ENCODE measurements around the gene TEAD4. TPM values are rescaled to one million over a fixed set of nuclear protein-coding genes. Genes with fewer than 3 reads are reported as not detected.

TEAD4 gene
- total RNA-seq, 1 experiment from 2014 or later, result 127 TPM

DNA sequence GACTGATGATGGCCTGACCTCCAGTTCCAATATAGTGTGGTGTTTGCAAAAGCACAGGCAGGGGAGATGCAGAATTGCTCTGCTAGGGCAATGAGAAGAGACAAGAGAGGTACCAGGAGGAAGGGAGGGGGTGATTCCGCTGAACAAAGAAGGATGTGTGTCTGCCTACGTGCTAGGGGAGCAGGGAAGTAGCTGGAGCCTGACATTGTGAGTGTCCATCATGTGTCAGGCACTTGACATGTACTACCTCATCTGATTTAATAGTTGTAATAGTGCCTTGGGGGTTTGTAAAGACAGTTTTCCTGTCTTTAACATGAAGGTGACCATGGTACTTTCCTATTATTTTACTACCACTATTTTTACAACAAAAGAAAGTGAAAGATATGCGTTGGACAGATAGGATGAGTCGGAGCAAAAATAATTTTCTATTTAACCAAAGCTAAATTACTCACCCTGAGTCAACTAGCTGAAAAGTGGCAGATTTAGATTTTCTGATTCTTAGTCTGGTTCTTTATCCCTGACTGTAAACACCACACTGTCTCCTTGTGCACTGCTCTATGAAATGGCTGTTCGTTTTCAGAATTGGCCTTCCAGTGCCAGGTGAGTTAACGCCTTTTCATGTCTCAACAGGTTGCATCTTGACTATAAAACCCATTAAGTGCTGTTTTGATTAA, 33.7 kb upstream of the TEAD4 start:
- H3K18ac ChIP-seq (ENCODE audit: insufficient read length, low read depth, low read length), result no peak overlapping the region
- no peak overlapping the region for H3K4me2 ChIP-seq (ENCODE audit: insufficient read depth, insufficient read length, low read length)
- Mint-ChIP-seq H3K4me3 (no peak overlapping the region), H3K9me3 (no peaks in the 10 kb centered on the region; a peak in 1 of 5 replicates), H3K27ac (peak overlapping the region in 1 of 3 experiments; percentile 4; a peak in 1 of 7 replicates), H3K36me3 (ENCODE audit: insufficient read depth in 1 of 3, low read depth in 3 of 3) (peaks cover 6 to 36% (median 35%) of the 10 kb centered on the region in 3 experiments; a peak in 6 of 7 replicates), H3K27me3 (ENCODE audit: low read depth) (no peaks in the 10 kb centered on the region), H3K4me1 (peaks cover 15 to 19% of the 10 kb centered on the region in 2 experiments)
- H3K23me2 ChIP-seq (ENCODE audit: insufficient read length, low read depth, low read length, poor library complexity, severe bottlenecking), result no peaks in the 10 kb centered on the region
- H2BK15ac ChIP-seq (ENCODE audit: low read depth, low read length), result no peak overlapping the region
- H3T11ph ChIP-seq (ENCODE audit: low read length), result no peak overlapping the region
- no peak overlapping the region for H4K8ac ChIP-seq (replicated peaks; ENCODE audit: insufficient read length, low read depth, low read length)
- no peak overlapping the region for H3K9ac ChIP-seq (ENCODE audit: extremely low read depth, insufficient read length, low read length)
- no CpG with 5 or more reads among the region's 6 CpGs for WGBS (ENCODE audit: extremely low coverage, insufficient read length, low lambda C conversion rate)
- H2BK12ac ChIP-seq (ENCODE audit: insufficient read length, low read depth, low read length), result no peak overlapping the region
- H2BK20ac ChIP-seq (ENCODE audit: low read depth, low read length, poor library complexity, severe bottlenecking), result no peak overlapping the region
- H3K9me3 ChIP-seq (ENCODE audit: control insufficient read depth, low read depth, low read length), result no peaks in the 10 kb centered on the region
- DNase-seq, result no peak
- H3K4ac ChIP-seq (ENCODE audit: low read depth, low read length), result no peak overlapping the region
- H3K56ac ChIP-seq (ENCODE audit: insufficient read length, low read depth, low read length), result no peak overlapping the region
- H4K5ac ChIP-seq (ENCODE audit: insufficient read length, low read depth, low read length), result no peak overlapping the region
- H2AK5ac ChIP-seq (ENCODE audit: insufficient read length, low read length), result no peak overlapping the region
- H2AFZ ChIP-seq (ENCODE audit: low read length), result no peak overlapping the region
- no peaks in the 10 kb centered on the region for H3K79me2 ChIP-seq (ENCODE audit: insufficient read depth, low read length)
- no peaks in the 10 kb centered on the region for H4K20me1 ChIP-seq (ENCODE audit: control insufficient read depth, insufficient read depth, insufficient read length)
- TF ChIP-seq, protein P1, sequence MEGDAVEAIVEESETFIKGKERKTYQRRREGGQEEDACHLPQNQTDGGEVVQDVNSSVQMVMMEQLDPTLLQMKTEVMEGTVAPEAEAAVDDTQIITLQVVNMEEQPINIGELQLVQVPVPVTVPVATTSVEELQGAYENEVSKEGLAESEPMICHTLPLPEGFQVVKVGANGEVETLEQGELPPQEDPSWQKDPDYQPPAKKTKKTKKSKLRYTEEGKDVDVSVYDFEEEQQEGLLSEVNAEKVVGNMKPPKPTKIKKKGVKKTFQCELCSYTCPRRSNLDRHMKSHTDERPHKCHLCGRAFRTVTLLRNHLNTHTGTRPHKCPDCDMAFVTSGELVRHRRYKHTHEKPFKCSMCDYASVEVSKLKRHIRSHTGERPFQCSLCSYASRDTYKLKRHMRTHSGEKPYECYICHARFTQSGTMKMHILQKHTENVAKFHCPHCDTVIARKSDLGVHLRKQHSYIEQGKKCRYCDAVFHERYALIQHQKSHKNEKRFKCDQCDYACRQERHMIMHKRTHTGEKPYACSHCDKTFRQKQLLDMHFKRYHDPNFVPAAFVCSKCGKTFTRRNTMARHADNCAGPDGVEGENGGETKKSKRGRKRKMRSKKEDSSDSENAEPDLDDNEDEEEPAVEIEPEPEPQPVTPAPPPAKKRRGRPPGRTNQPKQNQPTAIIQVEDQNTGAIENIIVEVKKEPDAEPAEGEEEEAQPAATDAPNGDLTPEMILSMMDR (conservative IDR thresholded peaks at IDR 0.05), result no peak
- peaks cover 5% of the 10 kb centered on the region; the same call in 1 of the 2 replicates for H3K4me1 ChIP-seq (ENCODE audit: insufficient read depth, low read length)
- H3K27me3 ChIP-seq (ENCODE audit: insufficient read depth, low read length), result no peaks in the 10 kb centered on the region
- H4K91ac ChIP-seq (ENCODE audit: insufficient read length, low read depth, low read length), result no peak overlapping the region
- no peak overlapping the region for H2BK120ac ChIP-seq (ENCODE audit: low read depth, low read length, poor library complexity, severe bottlenecking)
- no peak overlapping the region for H3K14ac ChIP-seq (ENCODE audit: insufficient read depth, low read length)
- no peaks in the 10 kb centered on the region for H3K79me1 ChIP-seq (ENCODE audit: insufficient read depth, low read depth, low read length, poor library complexity, severe bottlenecking)
- H3K23ac ChIP-seq (ENCODE audit: insufficient read length, low read depth, low read length), result no peak overlapping the region
- H2BK5ac ChIP-seq (ENCODE audit: insufficient read length, low read length), result no peak overlapping the region
- no peak overlapping the region for H3K27ac ChIP-seq (ENCODE audit: insufficient read length, low read depth, low read length)
